GM10266 (cell line): ENCODE measurements around the gene SERHL2.
"Not testable (repeated sequence)": the region's sequence is repeated elsewhere in the genome, so short reads cannot be mapped to it uniquely, and the experiment has no call there.

ENCODE experiments used
- DNase-seq: peaks from one replicate; pipeline ENCODE4 v3.0.0; 2012; ENCODE audit errors: extremely low spot score
- CTCF ChIP-seq: IDR thresholded peaks from 2 replicates; pipeline ENCODE4 v1.5.1; 2012; ENCODE audit warnings: mild to moderate bottlenecking, low read depth; ENCODE audit not compliant: control insufficient read depth, insufficient read depth; ENCODE audit errors: missing control alignments

Gene SERHL2

GRCh38 chr22:42574468-42574867 is 20.7 kb downstream of the SERHL2 start:
- DNase-seq, result not testable (repeated sequence)

- DNase-seq, result not testable (repeated sequence)
Measured at GRCh38 chr22:42575996-42576574, 22.3 kb downstream of the SERHL2 start.

- DNase-seq, result not testable (repeated sequence)
Measured at GRCh38 chr22:42577141-42577540, 23.4 kb downstream of the SERHL2 start.

- no peak for DNase-seq
- no peak for TF ChIP-seq CTCF
Measured at GRCh38 chr22:42577623-42578240, 24.0 kb downstream of the SERHL2 start.

GRCh38 chr22:42580040-42580439 is 26.3 kb downstream of the SERHL2 start:
- DNase-seq, result not testable (repeated sequence)

- DNase-seq, result not testable (repeated sequence)
Measured at GRCh38 chr22:42581194-42581761, 27.5 kb downstream of the SERHL2 start.

- no peak for TF ChIP-seq CTCF
- peak; percentile 91 for DNase-seq
Measured at GRCh38 chr22:42581762-42582716, 28.3 kb downstream of the SERHL2 start.

- TF ChIP-seq CTCF, result no peak
- no peak for DNase-seq
Measured at GRCh38 chr22:42582987-42583386, 29.2 kb downstream of the SERHL2 start.

- no peak for TF ChIP-seq CTCF
- no peak for DNase-seq
Measured at GRCh38 chr22:42584364-42584940, 30.7 kb downstream of the SERHL2 start.
